ENCODE measurements around the gene IFNA2. TPM values are rescaled to one million over a fixed set of nuclear protein-coding genes. Genes with fewer than 3 reads are reported as not detected.

Gene IFNA2
- total RNA-seq, 6 donors from 2014 or later = not detected

GRCh38 chr9:21362287-21362686 lies 22.9 kb downstream of the IFNA2 start:
- 88 to 93% methylated on average over 5 to 8 of the region's 8 CpGs for WGBS, 2 donors

GRCh38 chr9:21357479-21358460 lies 27.4 kb downstream of the IFNA2 start:
- Histone ChIP-seq H3K36me3 (no peaks in the 10 kb centered on the region), H3K9me3 (no peaks in the 10 kb centered on the region), H3K4me3 (no peak overlapping the region), H3K4me1 (no peaks in the 10 kb centered on the region), H3K27me3 (no peaks in the 10 kb centered on the region), H3K27ac (no peak overlapping the region)
- TF ChIP-seq POLR2A (IDR thresholded peaks at IDR 0.05) (no peak), POLR2AphosphoS5 (IDR thresholded peaks at IDR 0.05) (no peak)
- ATAC-seq (ENCODE audit: low FRiP score in 2 of 2) = no peak
- 64 to 68% methylated on average over 7 of the region's 7 CpGs for WGBS, 2 donors
- DNase-seq = no peak

More at GRCh38 chr9:21362287-21362686, 22.9 kb downstream of the IFNA2 start:
- no peaks in the 10 kb centered on the region for H3K4me1 ChIP-seq
- H3K9me3 ChIP-seq = no peaks in the 10 kb centered on the region
- peak in 1 of 2 donors; percentile 59 for ATAC-seq (ENCODE audit: low FRiP score in 2 of 2)
- no peaks in the 10 kb centered on the region for H3K36me3 ChIP-seq
- H3K27ac ChIP-seq = no peak overlapping the region
- no peak overlapping the region for H3K4me3 ChIP-seq
- H3K27me3 ChIP-seq = no peaks in the 10 kb centered on the region
- DNase-seq = peak in 1 of 2 donors; percentile 42
- TF ChIP-seq POLR2A (IDR thresholded peaks at IDR 0.05) (no peak), EP300 (IDR thresholded peaks at IDR 0.05) (no peak), POLR2AphosphoS5 (IDR thresholded peaks at IDR 0.05) (no peak), CTCF (IDR thresholded peaks at IDR 0.05) (no peak)

GRCh38 chr9:21350787-21351186 lies 34.4 kb downstream of the IFNA2 start, which contains the start of gene IFNA6:
TSS of gene IFNA6 (minus strand) at chr9:21350887. CDS start at chr9:21350887, 0 bp downstream.
- Histone ChIP-seq H3K4me3 (no peak within 1 kb of the TSS), H3K27ac (no peak within 1 kb of the TSS), H3K9me3 (no peaks in the 10 kb centered on the region), H3K27me3 (no peaks in the 10 kb centered on the region), H3K4me1 (no peaks in the 10 kb centered on the region), H3K36me3 (no peaks in the 10 kb centered on the region)
- ATAC-seq (ENCODE audit: low FRiP score in 2 of 2) (no peak), DNase-seq (no peak)
- 82 to 87% methylated on average over 1 of the region's 1 CpG for WGBS, 2 donors
- no peak for TF ChIP-seq POLR2A (IDR thresholded peaks at IDR 0.05)
- TF ChIP-seq POLR2AphosphoS5 (IDR thresholded peaks at IDR 0.05) = no peak
- TF ChIP-seq CTCF (IDR thresholded peaks at IDR 0.05) = no peak
- TF ChIP-seq EP300 (IDR thresholded peaks at IDR 0.05) = no peak

GRCh38 chr9:21348430-21348970 lies 36.7 kb downstream of the IFNA2 start:
- no peaks in the 10 kb centered on the region for H3K4me1 ChIP-seq
- ATAC-seq (ENCODE audit: low FRiP score in 2 of 2) (no peak), DNase-seq (no peak)
- H3K9me3 ChIP-seq = peaks cover 0 to 3% (median 0%) of the 10 kb centered on the region in 4 donors
- H3K4me3 ChIP-seq = no peak overlapping the region
- no peaks in the 10 kb centered on the region for H3K36me3 ChIP-seq
- 69 to 71% methylated on average over 3 of the region's 3 CpGs for WGBS, 2 donors
- no peak for TF ChIP-seq POLR2A (IDR thresholded peaks at IDR 0.05)
- no peak for TF ChIP-seq POLR2AphosphoS5 (IDR thresholded peaks at IDR 0.05)
- TF ChIP-seq CTCF (IDR thresholded peaks at IDR 0.05) = no peak
- TF ChIP-seq EP300 (IDR thresholded peaks at IDR 0.05) = no peak
- H3K27ac ChIP-seq = no peak overlapping the region
- no peaks in the 10 kb centered on the region for H3K27me3 ChIP-seq

GRCh38 chr9:21340735-21341134 lies 44.5 kb downstream of the IFNA2 start:
- Histone ChIP-seq H3K4me1 (peaks cover 0 to 3% (median 1%) of the 10 kb centered on the region in 4 donors), H3K27ac (no peak overlapping the region), H3K4me3 (no peak overlapping the region), H3K9me3 (peaks cover 0 to 3% (median 0%) of the 10 kb centered on the region in 4 donors), H3K36me3 (no peaks in the 10 kb centered on the region), H3K27me3 (no peaks in the 10 kb centered on the region)
- ATAC-seq (ENCODE audit: low FRiP score in 2 of 2) (no peak), DNase-seq (no peak)
- TF ChIP-seq POLR2AphosphoS5 (IDR thresholded peaks at IDR 0.05) = no peak
- TF ChIP-seq CTCF (IDR thresholded peaks at IDR 0.05) = no peak
- TF ChIP-seq POLR2A (IDR thresholded peaks at IDR 0.05) = no peak
- TF ChIP-seq EP300 (IDR thresholded peaks at IDR 0.05) = no peak
- WGBS, 2 donors = 84 to 88% methylated on average over 4 of the region's 4 CpGs

Measured in upper lobe of left lung (tissue), 6 donors.